Mesothelial cell of epicardium (in vitro differentiated cells): ENCODE results near the gene ANO1. TPM values are rescaled to one million over a fixed set of nuclear protein-coding genes. Genes with fewer than 3 reads are reported as not detected.

Source experiments
- DNase-seq, 2 experiments: peaks; one replicate each; pipeline ENCODE4 v3.0.0; 2021; ENCODE audit warnings: low spot score in 2 of 2; ENCODE audit not compliant: unreplicated experiment in 2 of 2
- H3K27ac Mint-ChIP-seq: 2 replicates; pipeline ENCODE4 v1.8.0; 2021; ENCODE audit warnings: mixed read lengths
- H3K27me3 Mint-ChIP-seq: 2 replicates; pipeline ENCODE4 v1.8.0; 2021; ENCODE audit warnings: low read depth, mixed read lengths
- H3K36me3 Mint-ChIP-seq: 2 replicates; pipeline ENCODE4 v1.8.0; 2021; ENCODE audit warnings: mixed read lengths
- H3K4me1 Mint-ChIP-seq: 2 replicates; pipeline ENCODE4 v1.8.0; 2021; ENCODE audit warnings: mixed read lengths
- H3K4me3 Mint-ChIP-seq: 2 replicates; pipeline ENCODE4 v1.8.0; 2021; ENCODE audit warnings: mild to moderate bottlenecking, moderate library complexity, mixed read lengths
- H3K9me3 Mint-ChIP-seq: 2 replicates; pipeline ENCODE4 v1.8.0; 2021; ENCODE audit warnings: mixed read lengths
- CTCF ChIP-seq: fragments of 200-600 bp; sonication (generic); IDR thresholded peaks from one replicate; pipeline ENCODE4 v1.5.0; 2021; ENCODE audit warnings: antibody characterized with exemption; ENCODE audit not compliant: unreplicated experiment
- total RNA-seq: library from RNA; stranded (reverse); gene quantifications from 3 replicates; pipeline ENCODE4 v1.2.1, GENCODE V29; 2021

Gene ANO1
- total RNA-seq, 1 donor from 2014 or later, result 37.2 TPM

GRCh38 chr11:70233511-70233934, 155.4 kb downstream of the ANO1 start:
- Mint-ChIP-seq H3K4me1 (no peaks in the 10 kb centered on the region), H3K36me3 (no peaks in the 10 kb centered on the region), H3K27ac (no peak overlapping the region), H3K9me3 (no peaks in the 10 kb centered on the region), H3K27me3 (no peaks in the 10 kb centered on the region), H3K4me3 (no peak overlapping the region)
- no peak for DNase-seq
- TF ChIP-seq CTCF, result no peak

- H3K4me3 Mint-ChIP-seq, result no peak overlapping the region
- no peaks in the 10 kb centered on the region for H3K4me1 Mint-ChIP-seq
- H3K9me3 Mint-ChIP-seq, result no peaks in the 10 kb centered on the region
- H3K27ac Mint-ChIP-seq, result no peak overlapping the region
- no peak for DNase-seq
- no peak for TF ChIP-seq CTCF
- H3K27me3 Mint-ChIP-seq, result peaks cover 2% of the 10 kb centered on the region
- no peaks in the 10 kb centered on the region for H3K36me3 Mint-ChIP-seq
Measured at GRCh38 chr11:70233962-70234361, 155.8 kb downstream of the ANO1 start.

Other genes starting within 250 kb of the ANO1 start
- 20.8 to 21.7 TPM (median 20.9 TPM) in 3 replicates for gene FADD, start 125.0 kb downstream of the ANO1 start, total RNA-seq
- gene PPFIA1, start 192.4 kb downstream of the ANO1 start, total RNA-seq, result 58.3 to 66.8 TPM (median 59.1 TPM) in 3 replicates